ENCODE results near the gene TMEM221.

The TMEM221 gene

DNA sequence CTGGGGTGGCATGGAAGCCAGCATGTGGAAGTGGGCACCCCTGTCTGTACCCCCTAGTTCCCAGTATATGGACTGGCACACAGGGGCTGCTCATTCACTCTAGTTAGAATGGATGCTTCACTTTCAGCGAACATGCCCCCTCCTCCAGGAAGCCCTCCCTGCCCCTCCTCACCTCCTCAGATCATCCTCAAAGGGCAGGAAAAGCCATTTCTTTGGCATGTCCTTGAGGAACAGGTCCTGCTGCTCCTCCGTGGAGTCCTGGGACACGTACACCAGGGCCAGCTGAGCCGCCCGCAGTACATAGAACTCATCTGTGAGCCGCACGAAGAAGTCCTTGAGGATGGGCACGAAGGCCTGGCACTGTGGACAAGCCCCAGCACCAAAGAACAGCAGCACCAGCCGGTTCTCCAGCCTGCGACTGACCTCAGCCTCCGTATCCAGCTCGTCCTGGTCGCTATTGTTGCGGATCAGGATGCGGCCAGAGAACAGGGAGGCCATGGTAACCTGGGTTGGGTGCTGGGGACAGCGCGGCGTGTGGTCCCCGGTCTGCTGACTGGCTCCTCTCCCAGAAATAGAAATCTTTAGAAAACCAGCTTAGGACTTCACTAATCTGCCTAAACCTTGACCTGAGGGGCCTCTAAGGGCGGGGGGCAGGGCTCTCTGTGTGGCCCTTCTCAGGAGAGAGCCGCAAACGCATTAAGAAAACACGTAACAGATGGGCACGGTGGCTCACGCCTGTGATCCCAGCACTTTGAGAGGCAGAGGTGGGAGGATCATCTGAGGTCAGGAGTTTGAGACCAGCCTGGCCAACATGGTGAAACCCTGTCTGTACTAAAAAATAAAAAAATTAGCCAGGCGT lies 12.1 kb upstream of the TMEM221 start, which contains the start of gene NXNL1:
Gene NXNL1 (minus strand): TSS at position 555 of the 859 bp plus-strand sequence. CDS start 57 bp downstream, at position 498.
- Histone ChIP-seq H3K27ac (peak within 1 kb of the TSS; percentile 88), H3K36me3 (peaks cover 16% of the 10 kb centered on the region), H3K9me3 (ENCODE audit: severe bottlenecking) (no peaks in the 10 kb centered on the region), H3K27me3 (ENCODE audit: insufficient read depth, low read depth, severe bottlenecking) (no peaks in the 10 kb centered on the region), H3K4me3 (ENCODE audit: low read depth, low read length) (peak within 1 kb of the TSS; percentile 51)
- DNase-seq, result peak; percentile 95
- TF ChIP-seq CTCF (IDR thresholded peaks at IDR 0.05; ENCODE audit: low read depth, low read length), result no peak

- H3K9me3 ChIP-seq (ENCODE audit: severe bottlenecking), result no peaks in the 10 kb centered on the region
- no peak for TF ChIP-seq CTCF (IDR thresholded peaks at IDR 0.05; ENCODE audit: low read depth, low read length)
- H3K27ac ChIP-seq, result peak overlapping the region; percentile 88
- peak overlapping the region; percentile 51 for H3K4me3 ChIP-seq (ENCODE audit: low read depth, low read length)
- no peaks in the 10 kb centered on the region for H3K27me3 ChIP-seq (ENCODE audit: insufficient read depth, low read depth, severe bottlenecking)
- H3K36me3 ChIP-seq, result peaks cover 16% of the 10 kb centered on the region
- DNase-seq, result no peak
These were observed 10.5 kb upstream of the TMEM221 start for GRCh38 chr19:17458970-17459369.

DNA sequence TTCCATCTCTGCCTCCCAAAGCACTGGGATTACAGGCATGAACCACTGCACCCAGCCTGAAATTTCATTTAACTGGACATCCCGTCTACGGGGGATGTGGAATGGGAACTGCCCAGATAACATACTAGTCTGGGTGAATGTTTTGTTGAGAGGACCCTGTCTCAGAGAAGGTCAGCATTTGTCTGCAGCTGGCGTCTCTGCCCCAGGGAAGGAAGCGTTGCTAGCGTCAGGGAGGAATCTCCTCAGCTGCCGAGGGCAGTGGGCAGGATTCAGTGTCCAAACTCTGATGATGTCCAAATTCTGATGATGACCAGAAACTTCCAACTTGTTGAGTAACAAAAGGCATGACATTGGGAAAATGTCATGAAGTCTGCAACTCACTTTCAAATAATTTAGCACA lies 9.1 kb upstream of the TMEM221 start:
- TF ChIP-seq CTCF (IDR thresholded peaks at IDR 0.05; ENCODE audit: low read depth, low read length), result no peak
- Histone ChIP-seq H3K36me3 (peaks cover 20% of the 10 kb centered on the region), H3K4me3 (ENCODE audit: low read depth, low read length) (no peak overlapping the region), H3K9me3 (ENCODE audit: severe bottlenecking) (no peaks in the 10 kb centered on the region), H3K27ac (peak overlapping the region; percentile 29; the same call in 1 of the 2 replicates), H3K27me3 (ENCODE audit: insufficient read depth, low read depth, severe bottlenecking) (no peaks in the 10 kb centered on the region)
- no peak for DNase-seq

GRCh38 chr19:17456127-17456526 lies 7.7 kb upstream of the TMEM221 start:
- H3K4me3 ChIP-seq (ENCODE audit: low read depth, low read length), result no peak overlapping the region

GRCh38 chr19:17455308-17456123 lies 7.0 kb upstream of the TMEM221 start:
- TF ChIP-seq CTCF (IDR thresholded peaks at IDR 0.05; ENCODE audit: low read depth, low read length), result no peak
- Histone ChIP-seq H3K9me3 (ENCODE audit: severe bottlenecking) (no peaks in the 10 kb centered on the region), H3K27me3 (ENCODE audit: insufficient read depth, low read depth, severe bottlenecking) (no peaks in the 10 kb centered on the region), H3K4me3 (ENCODE audit: low read depth, low read length) (no peak overlapping the region), H3K27ac (no peak overlapping the region), H3K36me3 (peaks cover 20% of the 10 kb centered on the region)
- DNase-seq, result no peak

More at GRCh38 chr19:17456127-17456526, 7.7 kb upstream of the TMEM221 start:
- DNase-seq, result no peak
- no peak for TF ChIP-seq CTCF (IDR thresholded peaks at IDR 0.05; ENCODE audit: low read depth, low read length)
- Histone ChIP-seq H3K9me3 (ENCODE audit: severe bottlenecking) (no peaks in the 10 kb centered on the region), H3K36me3 (peaks cover 20% of the 10 kb centered on the region), H3K27ac (no peak overlapping the region), H3K27me3 (ENCODE audit: insufficient read depth, low read depth, severe bottlenecking) (no peaks in the 10 kb centered on the region)
